SK-N-SH treated with all-trans-retinoic acid at 6 μM for 48 hours (cell line): ENCODE measurements around the gene TULP1.

Experiments
- ATAC-seq: fragments of 200-7000 bp; cut with Tn5 transposase; 3 replicates; pipeline ENCODE4 v1.9.1; 2020; ENCODE audit warnings: mild to moderate bottlenecking, moderate library complexity
- ARNTL ChIP-seq: fragments of 450-650 bp; formaldehyde crosslinking; IDR thresholded peaks from 2 replicates; pipeline ENCODE4 v1.5.0; 2020; ENCODE audit warnings: low read depth, mild to moderate bottlenecking, moderate library complexity, borderline replicate concordance
- CREB5 ChIP-seq: fragments of 250-450 bp; sonication (Bioruptor Pico); IDR thresholded peaks from 2 replicates; pipeline ENCODE4 v1.5.1; 2020; ENCODE audit warnings: low read depth, mild to moderate bottlenecking, moderate library complexity
- CSDC2 ChIP-seq: fragments of 250-450 bp; sonication (Bioruptor Pico); IDR thresholded peaks from 2 replicates; pipeline ENCODE4 v1.5.0; 2020; ENCODE audit warnings: mild to moderate bottlenecking, moderate library complexity
- CSRNP3 ChIP-seq: fragments of 250-450 bp; sonication (Bioruptor Pico); IDR thresholded peaks from 2 replicates; pipeline ENCODE4 v1.5.1; 2021; ENCODE audit warnings: mild to moderate bottlenecking, moderate library complexity
- ESRRG ChIP-seq: fragments of 250-450 bp; sonication (Bioruptor Pico); IDR thresholded peaks from 2 replicates; pipeline ENCODE4 v1.6.1; 2021; ENCODE audit warnings: mild to moderate bottlenecking
- ISL1 ChIP-seq: fragments of 250-450 bp; sonication (Bioruptor Pico); IDR thresholded peaks from 2 replicates; pipeline ENCODE4 v2.1.2; 2022; ENCODE audit warnings: mild to moderate bottlenecking, moderate library complexity
- PATZ1 ChIP-seq: fragments of 250-450 bp; sonication (Bioruptor Pico); IDR thresholded peaks from 2 replicates; pipeline ENCODE4 v1.8.0; 2020; ENCODE audit warnings: mild to moderate bottlenecking, moderate library complexity, borderline replicate concordance
- PPARA ChIP-seq: fragments of 250-450 bp; sonication (Bioruptor Pico); IDR thresholded peaks from 2 replicates; pipeline ENCODE4 v1.5.0; 2020; ENCODE audit warnings: mild to moderate bottlenecking, borderline replicate concordance
- RARB ChIP-seq: fragments of 250-450 bp; sonication (Bioruptor Pico); IDR thresholded peaks from 2 replicates; pipeline ENCODE4 v1.8.0; 2021; ENCODE audit warnings: mild to moderate bottlenecking, moderate library complexity
- TCF4 ChIP-seq: fragments of 250-450 bp; sonication (Bioruptor Pico); IDR thresholded peaks from 2 replicates; pipeline ENCODE4 v1.8.0; 2021; ENCODE audit warnings: mild to moderate bottlenecking, moderate library complexity, borderline replicate concordance
- TOX ChIP-seq: fragments of 250-450 bp; sonication (Bioruptor Pico); IDR thresholded peaks from 2 replicates; pipeline ENCODE4 v1.8.0; 2021; ENCODE audit warnings: mild to moderate bottlenecking, moderate library complexity, borderline replicate concordance
- TSHZ2 ChIP-seq: fragments of 250-450 bp; sonication (Bioruptor Pico); IDR thresholded peaks from 2 replicates; pipeline ENCODE4 v1.5.0; 2020; ENCODE audit warnings: mild to moderate bottlenecking, moderate library complexity
- ZC3H10 ChIP-seq: fragments of 250-450 bp; sonication (Bioruptor Pico); IDR thresholded peaks from 2 replicates; pipeline ENCODE4 v1.5.1; 2021; ENCODE audit warnings: mild to moderate bottlenecking, moderate library complexity
- ZFP3 ChIP-seq: fragments of 250-450 bp; sonication (Bioruptor Pico); IDR thresholded peaks from 2 replicates; pipeline ENCODE4 v1.5.0; 2020; ENCODE audit warnings: mild to moderate bottlenecking, moderate library complexity
- ZFP30 ChIP-seq: fragments of 450-650 bp; formaldehyde crosslinking; IDR thresholded peaks from 2 replicates; pipeline ENCODE4 v1.5.0; 2022; ENCODE audit warnings: mild to moderate bottlenecking, moderate library complexity
- ZNF565 ChIP-seq: fragments of 450-650 bp; formaldehyde crosslinking; conservative IDR thresholded peaks from 2 replicates; pipeline ENCODE4 v1.5.0; 2020; ENCODE audit warnings: low read depth, mild to moderate bottlenecking, moderate library complexity
- ZNF70 ChIP-seq: fragments of 450-650 bp; formaldehyde crosslinking; IDR thresholded peaks from 2 replicates; pipeline ENCODE4 v1.5.0; 2020; ENCODE audit warnings: mild to moderate bottlenecking, moderate library complexity
- ZNF8 ChIP-seq: fragments of 450-650 bp; formaldehyde crosslinking; IDR thresholded peaks from 2 replicates; pipeline ENCODE4 v1.5.0; 2020; ENCODE audit warnings: mild to moderate bottlenecking, moderate library complexity

Gene TULP1

GRCh38 chr6:35497571-35498421 lies 14.9 kb downstream of the TULP1 start:
- TF ChIP-seq PPARA (CRISPR knock-in tag) (no peak), TCF4 (peak; percentile 44; the same call in 1 of the 2 replicates), CSDC2 (CRISPR knock-in tag) (0 out of 2 replicates have a peak, but pooled peaks have one; percentile 23), ZNF70 (peak; percentile 33; the same call in 1 of the 2 replicates)
- peak; percentile 30; the same call in 2 of the 3 replicates for ATAC-seq

- TF ChIP-seq CSDC2 (CRISPR knock-in tag) (no peak), TSHZ2 (CRISPR knock-in tag) (no peak), ZFP30 (CRISPR knock-in tag) (no peak), CREB5 (CRISPR knock-in tag) (no peak), ZNF70 (no peak), ZNF8 (CRISPR knock-in tag) (no peak), TCF4 (no peak), RARB (no peak), CSRNP3 (CRISPR knock-in tag) (no peak), ARNTL (CRISPR knock-in tag) (no peak), ZFP3 (CRISPR knock-in tag) (no peak), TOX (CRISPR knock-in tag) (no peak), ZC3H10 (CRISPR knock-in tag) (no peak), ZNF565 (CRISPR knock-in tag) (no peak), ESRRG (CRISPR knock-in tag) (no peak), ISL1 (CRISPR knock-in tag) (no peak)
- peak; percentile 44 for ATAC-seq
These were observed 15.7 kb downstream of the TULP1 start, which contains the start of gene TEAD3 for GRCh38 chr6:35496841-35497570. Gene TEAD3 (minus strand): TSS chr6:35497079.

- peak; percentile 48; the same call in 1 of the 2 replicates for TF ChIP-seq PATZ1 (CRISPR knock-in tag)
- no peak for TF ChIP-seq ZC3H10 (CRISPR knock-in tag)
- ATAC-seq: peak; percentile 69
These were observed 16.5 kb downstream of the TULP1 start for GRCh38 chr6:35496036-35496840.
